NB4 (cell line): ENCODE results near the gene HEXIM2.

Experiments used
- CTCF ChIP-seq: IDR thresholded peaks from one replicate; pipeline ENCODE4 v1.5.1; 2012; ENCODE audit warnings: low read depth, low read length
- POLR2A ChIP-seq: IDR thresholded peaks from 2 replicates; pipeline ENCODE4 v1.6.1; 2011; ENCODE audit warnings: mild to moderate bottlenecking; ENCODE audit not compliant: insufficient read length; ENCODE audit errors: extremely low read depth

GRCh38 chr17:45113424-45113754 lies 48.3 kb upstream of the HEXIM2 start:
- no peak for TF ChIP-seq CTCF
- TF ChIP-seq POLR2A, result no peak
